ENCODE data around the gene KCND3. TPM values are rescaled to one million over a fixed set of nuclear protein-coding genes. Genes with fewer than 3 reads are reported as not detected.

KCND3 gene
- total RNA-seq, 1 donor from 2014 or later, result 0.99 TPM

GRCh38 chr1:111879081-111879480 lies 110.4 kb downstream of the KCND3 start:
- no peak for DNase-seq

GRCh38 chr1:111878649-111879048 lies 110.8 kb downstream of the KCND3 start:
- no peak for DNase-seq

- no peak for DNase-seq
Observed at GRCh38 chr1:111878091-111878490, 111.4 kb downstream of the KCND3 start.

- no peak for DNase-seq
Observed at GRCh38 chr1:111876631-111877030, 112.8 kb downstream of the KCND3 start.

- no peak for DNase-seq
Observed at GRCh38 chr1:111875640-111876039, 113.8 kb downstream of the KCND3 start.

GRCh38 chr1:111873460-111874030 lies 115.9 kb downstream of the KCND3 start:
- no peak for DNase-seq

GRCh38 chr1:111870181-111870580 lies 119.3 kb downstream of the KCND3 start:
- DNase-seq, result no peak

- DNase-seq, result no peak
Observed at GRCh38 chr1:111867868-111868440, 121.5 kb downstream of the KCND3 start.

GRCh38 chr1:111864862-111865261 lies 124.6 kb downstream of the KCND3 start:
- no peak for DNase-seq

GRCh38 chr1:111863401-111863800 lies 126.1 kb downstream of the KCND3 start:
- DNase-seq, result no peak

- no peak for DNase-seq
Observed at GRCh38 chr1:111862599-111862998, 126.9 kb downstream of the KCND3 start.

GRCh38 chr1:111861523-111861922 lies 127.9 kb downstream of the KCND3 start:
- no peak for DNase-seq

- DNase-seq, result no peak
Observed at GRCh38 chr1:111857194-111857651, 132.2 kb downstream of the KCND3 start.

- no peak for DNase-seq
Observed at GRCh38 chr1:111856411-111857185, 132.9 kb downstream of the KCND3 start.

- no peak for DNase-seq
Observed at GRCh38 chr1:111855260-111855659, 134.2 kb downstream of the KCND3 start.

- DNase-seq, result no peak
Observed at GRCh38 chr1:111852261-111852721, 137.2 kb downstream of the KCND3 start.

- no peak for DNase-seq
Observed at GRCh38 chr1:111851552-111851951, 137.9 kb downstream of the KCND3 start.

GRCh38 chr1:111850109-111850508 lies 139.4 kb downstream of the KCND3 start:
- DNase-seq, result no peak

- DNase-seq, result no peak
Observed at GRCh38 chr1:111848852-111849545, 140.5 kb downstream of the KCND3 start.

- DNase-seq, result no peak
Observed at GRCh38 chr1:111847466-111847865, 142.0 kb downstream of the KCND3 start.

GRCh38 chr1:111846842-111847241 lies 142.6 kb downstream of the KCND3 start:
- no peak for DNase-seq

GRCh38 chr1:111843177-111843576 lies 146.3 kb downstream of the KCND3 start:
- DNase-seq, result no peak

GRCh38 chr1:111842411-111842810 lies 147.1 kb downstream of the KCND3 start:
- no peak for DNase-seq

Measured in skin of body (tissue), 2 donors.